B cell (primary cell): ENCODE measurements around the gene TMEM147.

ENCODE experiments used
- EZH2 ChIP-seq: IDR thresholded peaks from 2 replicates; pipeline ENCODE4 v1.6.1; 2012; ENCODE audit warnings: borderline replicate concordance, low read depth, mild to moderate bottlenecking, moderate library complexity, low read length; ENCODE audit not compliant: insufficient read depth, poor library complexity, severe bottlenecking
- TF ChIP-seq, protein P1 (sequence below): fragments of 200-600 bp; IDR thresholded peaks from one replicate; pipeline ENCODE4 v1.8.0; 2022; ENCODE audit warnings: antibody characterized with exemption, mild to moderate bottlenecking

DNA sequence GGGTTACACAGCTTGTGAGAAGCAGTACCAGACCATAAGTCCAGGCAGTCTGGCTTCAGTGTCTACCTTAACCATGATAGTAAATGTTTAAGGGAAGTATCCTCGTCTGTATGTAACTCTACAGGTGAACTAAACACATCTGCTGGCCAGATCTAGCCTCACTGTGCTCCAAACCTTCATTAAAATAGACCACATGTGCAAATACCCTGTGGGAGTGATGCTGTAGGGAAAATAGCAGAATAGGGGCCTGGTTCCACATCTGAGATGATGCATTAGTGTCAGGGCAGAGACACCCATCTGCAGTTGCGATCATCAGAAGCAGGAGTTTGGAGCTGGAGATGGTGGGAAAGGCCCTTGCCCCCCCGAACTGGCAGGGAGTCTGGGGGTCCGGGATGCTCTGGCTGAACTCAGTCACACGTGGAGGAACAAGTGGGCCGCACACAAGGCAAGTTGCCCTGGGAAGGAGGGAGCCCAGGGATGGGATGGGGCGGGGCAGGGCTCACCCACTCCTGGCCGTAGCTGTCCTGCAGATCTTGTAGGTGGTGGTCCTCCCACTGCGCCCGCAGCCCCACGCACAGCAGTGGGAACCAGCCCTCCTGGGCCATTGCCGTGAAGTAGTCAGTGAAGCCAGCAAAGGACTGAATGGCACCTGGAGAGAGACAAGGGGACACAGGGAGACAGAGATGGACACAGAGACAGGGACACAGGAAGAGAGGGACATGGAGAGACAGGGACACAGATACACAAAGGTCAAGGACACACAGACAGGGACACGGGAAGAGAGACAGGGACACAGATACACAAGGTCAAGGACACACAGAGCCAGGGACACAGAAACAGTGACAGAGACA is 7.3 kb downstream of the TMEM147 start:
- TF ChIP-seq, protein P1, sequence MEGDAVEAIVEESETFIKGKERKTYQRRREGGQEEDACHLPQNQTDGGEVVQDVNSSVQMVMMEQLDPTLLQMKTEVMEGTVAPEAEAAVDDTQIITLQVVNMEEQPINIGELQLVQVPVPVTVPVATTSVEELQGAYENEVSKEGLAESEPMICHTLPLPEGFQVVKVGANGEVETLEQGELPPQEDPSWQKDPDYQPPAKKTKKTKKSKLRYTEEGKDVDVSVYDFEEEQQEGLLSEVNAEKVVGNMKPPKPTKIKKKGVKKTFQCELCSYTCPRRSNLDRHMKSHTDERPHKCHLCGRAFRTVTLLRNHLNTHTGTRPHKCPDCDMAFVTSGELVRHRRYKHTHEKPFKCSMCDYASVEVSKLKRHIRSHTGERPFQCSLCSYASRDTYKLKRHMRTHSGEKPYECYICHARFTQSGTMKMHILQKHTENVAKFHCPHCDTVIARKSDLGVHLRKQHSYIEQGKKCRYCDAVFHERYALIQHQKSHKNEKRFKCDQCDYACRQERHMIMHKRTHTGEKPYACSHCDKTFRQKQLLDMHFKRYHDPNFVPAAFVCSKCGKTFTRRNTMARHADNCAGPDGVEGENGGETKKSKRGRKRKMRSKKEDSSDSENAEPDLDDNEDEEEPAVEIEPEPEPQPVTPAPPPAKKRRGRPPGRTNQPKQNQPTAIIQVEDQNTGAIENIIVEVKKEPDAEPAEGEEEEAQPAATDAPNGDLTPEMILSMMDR = no peak
- no peak for TF ChIP-seq EZH2
